Measurements from ENCODE around the gene RNF157. TPM values are rescaled to one million over a fixed set of nuclear protein-coding genes. Genes with fewer than 3 reads are reported as not detected.

RNF157 gene
- total and polyA plus RNA-seq, 9 of the 15 experiments (the other 6 are each of a cell fraction or from before 2014, with no cell fraction given) = 8.1 to 31.7 (median 20.8) TPM

DNA sequence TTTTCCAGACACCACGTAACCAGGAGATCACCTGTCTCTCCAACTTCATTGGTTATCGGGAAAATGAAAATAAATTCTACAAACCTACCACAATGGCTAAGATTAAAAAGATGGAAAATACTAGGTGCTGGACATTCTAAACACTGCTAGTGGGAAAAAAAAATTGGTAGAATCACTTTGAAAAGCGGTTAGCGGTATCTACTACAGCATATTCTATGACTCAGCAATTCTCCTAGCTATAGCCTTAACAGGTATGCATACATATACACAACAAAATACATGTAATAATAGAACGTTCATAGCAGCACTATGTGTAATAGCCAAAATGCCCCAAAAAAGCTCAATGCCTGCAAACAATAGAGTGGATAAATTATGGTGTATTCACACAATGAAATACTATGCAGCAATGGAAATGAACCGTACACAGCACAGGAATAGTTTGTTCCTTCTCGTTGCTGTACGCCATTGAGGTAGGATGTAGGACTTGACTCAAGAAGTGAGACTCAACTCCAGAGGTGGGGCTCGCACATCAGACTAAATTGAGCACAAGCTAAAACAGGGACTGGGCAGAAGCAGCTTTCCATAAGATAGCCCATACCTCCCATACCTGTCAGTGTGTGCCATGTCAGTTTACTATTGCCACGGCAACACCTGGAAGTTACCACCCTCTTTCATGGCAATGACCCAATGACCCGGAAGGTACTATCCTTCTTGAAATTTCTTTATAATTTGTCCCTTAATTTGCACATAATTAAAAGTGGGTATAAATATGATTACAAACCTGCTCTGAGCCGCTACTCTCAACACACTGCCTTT is 44.8 kb downstream of the RNF157 start (continued):
- TF ChIP-seq, protein P1, sequence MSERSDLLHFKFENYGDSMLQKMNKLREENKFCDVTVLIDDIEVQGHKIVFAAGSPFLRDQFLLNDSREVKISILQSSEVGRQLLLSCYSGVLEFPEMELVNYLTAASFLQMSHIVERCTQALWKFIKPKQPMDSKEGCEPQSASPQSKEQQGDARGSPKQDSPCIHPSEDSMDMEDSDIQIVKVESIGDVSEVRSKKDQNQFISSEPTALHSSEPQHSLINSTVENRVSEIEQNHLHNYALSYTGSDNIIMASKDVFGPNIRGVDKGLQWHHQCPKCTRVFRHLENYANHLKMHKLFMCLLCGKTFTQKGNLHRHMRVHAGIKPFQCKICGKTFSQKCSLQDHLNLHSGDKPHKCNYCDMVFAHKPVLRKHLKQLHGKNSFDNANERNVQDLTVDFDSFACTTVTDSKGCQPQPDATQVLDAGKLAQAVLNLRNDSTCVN (CRISPR knock-in tag; IDR thresholded peaks at IDR 0.05) = no peak
- TF ChIP-seq SMARCC2 (IDR thresholded peaks at IDR 0.05; ENCODE audit: low read depth) = peak; percentile 68; the same call in 1 of the 2 replicates
- no peak for TF ChIP-seq ZNF583 (CRISPR knock-in tag; IDR thresholded peaks at IDR 0.05)
- no peak for TF ChIP-seq ZNF282 (CRISPR knock-in tag; IDR thresholded peaks at IDR 0.05)
- no peak for TF ChIP-seq IFI16 (CRISPR knock-in tag; IDR thresholded peaks at IDR 0.05)
- TF ChIP-seq SIX5 (IDR thresholded peaks at IDR 0.05; ENCODE audit: borderline replicate concordance in 1 of 2, insufficient read depth in 1 of 2, low read depth in 1 of 2, low read length in 2 of 2) = no peak
- no peak for TF ChIP-seq SETDB1 (IDR thresholded peaks at IDR 0.05; ENCODE audit: low read length)
- no peak for TF ChIP-seq HDGF (IDR thresholded peaks at IDR 0.05)
- no peak for TF ChIP-seq CREB1 (IDR thresholded peaks at IDR 0.05)
- no peak for TF ChIP-seq CREB1 (CRISPR knock-in tag; IDR thresholded peaks at IDR 0.05)
- TF ChIP-seq, protein P2, sequence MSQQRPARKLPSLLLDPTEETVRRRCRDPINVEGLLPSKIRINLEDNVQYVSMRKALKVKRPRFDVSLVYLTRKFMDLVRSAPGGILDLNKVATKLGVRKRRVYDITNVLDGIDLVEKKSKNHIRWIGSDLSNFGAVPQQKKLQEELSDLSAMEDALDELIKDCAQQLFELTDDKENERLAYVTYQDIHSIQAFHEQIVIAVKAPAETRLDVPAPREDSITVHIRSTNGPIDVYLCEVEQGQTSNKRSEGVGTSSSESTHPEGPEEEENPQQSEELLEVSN (IDR thresholded peaks at IDR 0.05; ENCODE audit: borderline replicate concordance in 1 of 2, extremely low read depth in 1 of 2, insufficient read depth in 1 of 2, insufficient read length in 1 of 2, low read depth in 1 of 2, low read length in 1 of 2, poor library complexity in 1 of 2, severe bottlenecking in 1 of 2) = no peak
- no peak for TF ChIP-seq DNMT1 (IDR thresholded peaks at IDR 0.05)
- TF ChIP-seq FOXA1 (IDR thresholded peaks at IDR 0.05; ENCODE audit: borderline replicate concordance) = no peak
- TF ChIP-seq, protein P3, sequence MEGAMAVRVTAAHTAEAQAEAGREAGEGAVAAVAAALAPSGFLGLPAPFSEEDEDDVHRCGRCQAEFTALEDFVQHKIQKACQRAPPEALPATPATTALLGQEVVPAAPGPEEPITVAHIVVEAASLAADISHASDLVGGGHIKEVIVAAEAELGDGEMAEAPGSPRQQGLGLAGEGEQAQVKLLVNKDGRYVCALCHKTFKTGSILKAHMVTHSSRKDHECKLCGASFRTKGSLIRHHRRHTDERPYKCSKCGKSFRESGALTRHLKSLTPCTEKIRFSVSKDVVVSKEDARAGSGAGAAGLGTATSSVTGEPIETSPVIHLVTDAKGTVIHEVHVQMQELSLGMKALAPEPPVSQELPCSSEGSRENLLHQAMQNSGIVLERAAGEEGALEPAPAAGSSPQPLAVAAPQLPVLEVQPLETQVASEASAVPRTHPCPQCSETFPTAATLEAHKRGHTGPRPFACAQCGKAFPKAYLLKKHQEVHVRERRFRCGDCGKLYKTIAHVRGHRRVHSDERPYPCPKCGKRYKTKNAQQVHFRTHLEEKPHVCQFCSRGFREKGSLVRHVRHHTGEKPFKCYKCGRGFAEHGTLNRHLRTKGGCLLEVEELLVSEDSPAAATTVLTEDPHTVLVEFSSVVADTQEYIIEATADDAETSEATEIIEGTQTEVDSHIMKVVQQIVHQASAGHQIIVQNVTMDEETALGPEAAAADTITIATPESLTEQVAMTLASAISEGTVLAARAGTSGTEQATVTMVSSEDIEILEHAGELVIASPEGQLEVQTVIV (CRISPR knock-in tag; IDR thresholded peaks at IDR 0.05; ENCODE audit: borderline replicate concordance) = no peak
- TF ChIP-seq, protein P4, sequence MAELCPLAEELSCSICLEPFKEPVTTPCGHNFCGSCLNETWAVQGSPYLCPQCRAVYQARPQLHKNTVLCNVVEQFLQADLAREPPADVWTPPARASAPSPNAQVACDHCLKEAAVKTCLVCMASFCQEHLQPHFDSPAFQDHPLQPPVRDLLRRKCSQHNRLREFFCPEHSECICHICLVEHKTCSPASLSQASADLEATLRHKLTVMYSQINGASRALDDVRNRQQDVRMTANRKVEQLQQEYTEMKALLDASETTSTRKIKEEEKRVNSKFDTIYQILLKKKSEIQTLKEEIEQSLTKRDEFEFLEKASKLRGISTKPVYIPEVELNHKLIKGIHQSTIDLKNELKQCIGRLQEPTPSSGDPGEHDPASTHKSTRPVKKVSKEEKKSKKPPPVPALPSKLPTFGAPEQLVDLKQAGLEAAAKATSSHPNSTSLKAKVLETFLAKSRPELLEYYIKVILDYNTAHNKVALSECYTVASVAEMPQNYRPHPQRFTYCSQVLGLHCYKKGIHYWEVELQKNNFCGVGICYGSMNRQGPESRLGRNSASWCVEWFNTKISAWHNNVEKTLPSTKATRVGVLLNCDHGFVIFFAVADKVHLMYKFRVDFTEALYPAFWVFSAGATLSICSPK (IDR thresholded peaks at IDR 0.05; ENCODE audit: borderline replicate concordance) = no peak
- no peak for TF ChIP-seq ZBED1 (IDR thresholded peaks at IDR 0.05)
- TF ChIP-seq, protein P5, sequence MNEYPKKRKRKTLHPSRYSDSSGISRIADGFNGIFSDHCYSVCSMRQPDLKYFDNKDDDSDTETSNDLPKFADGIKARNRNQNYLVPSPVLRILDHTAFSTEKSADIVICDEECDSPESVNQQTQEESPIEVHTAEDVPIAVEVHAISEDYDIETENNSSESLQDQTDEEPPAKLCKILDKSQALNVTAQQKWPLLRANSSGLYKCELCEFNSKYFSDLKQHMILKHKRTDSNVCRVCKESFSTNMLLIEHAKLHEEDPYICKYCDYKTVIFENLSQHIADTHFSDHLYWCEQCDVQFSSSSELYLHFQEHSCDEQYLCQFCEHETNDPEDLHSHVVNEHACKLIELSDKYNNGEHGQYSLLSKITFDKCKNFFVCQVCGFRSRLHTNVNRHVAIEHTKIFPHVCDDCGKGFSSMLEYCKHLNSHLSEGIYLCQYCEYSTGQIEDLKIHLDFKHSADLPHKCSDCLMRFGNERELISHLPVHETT (CRISPR knock-in tag; conservative IDR thresholded peaks at IDR 0.05 in 1 of 2, IDR thresholded peaks at IDR 0.05 in 1 of 2) = 0 out of 4 replicates have a peak, but pooled peaks of 1 of the 2 experiments have one; percentile 30
- TF ChIP-seq HLTF (IDR thresholded peaks at IDR 0.05) = no peak
- TF ChIP-seq CREM (IDR thresholded peaks at IDR 0.05; ENCODE audit: low read depth) = no peak
